HepG2 (cell line): ENCODE results near the gene CAPN2. TPM values are rescaled to one million over a fixed set of nuclear protein-coding genes. Genes with fewer than 3 reads are reported as not detected.

ENCODE experiments used
- ATAC-seq: fragments of 200-7000 bp; cut with Tn5 transposase; 3 replicates; pipeline ENCODE4 v1.9.1; 2020; ENCODE audit warnings: mild to moderate bottlenecking, moderate library complexity
- BruUV-seq: library from RNA; stranded (reverse); fragments of 400-500 nt; replicated peaks from 2 replicates; lab custom pipeline; 2021; lab: Mats Ljungman, UMichigan
- CTCF ChIA-PET: fragments of 300-600 bp; formaldehyde crosslinking; extraction: SDS; loops from one replicate; lab custom pipeline; 2021; ENCODE audit warnings: low total read pairs, inconsistent platforms, low intra/inter-chr PET ratio; lab: Yijun Ruan, JAX
- POLR2A ChIA-PET: fragments of 350-600 bp; sonication (Branson Sonifier 250); formaldehyde crosslinking; loops from one replicate; lab custom pipeline; 2020; ENCODE audit warnings: antibody characterized with exemption, inconsistent platforms; lab: Yijun Ruan, JAX
- DNase-seq: peaks from one replicate; pipeline ENCODE4 v3.0.0-alpha.2; 2015; ENCODE audit warnings: low spot score
- FAIRE-seq: peaks from 3 replicates; lab custom pipeline; 2011; peaks lifted over from hg19 to GRCh38; lab: Jason Lieb, UNC
- H2AFZ ChIP-seq: one replicate; pipeline ENCODE4 v1.6.1; 2011; ENCODE audit warnings: low read length, inconsistent platforms
- H3K27ac ChIP-seq: fragments of 300-600 bp; 3 replicates; pipeline ENCODE4 v1.8.0; 2011; ENCODE audit warnings: mixed run types, mild to moderate bottlenecking, mixed read lengths, low read length, inconsistent platforms; ENCODE audit not compliant: insufficient read depth; ENCODE audit errors: extremely low read length
- H3K27me3 ChIP-seq, 2 experiments: fragments of 200-600 bp in 1 of 2; 2 replicates in 1 of 2; 3 replicates in 1 of 2; pipeline versions ENCODE4 v1.6.0 to v1.8.0; 2011; ENCODE audit warnings: low read length in 2 of 2, mild to moderate bottlenecking in 2 of 2, moderate library complexity in 2 of 2, inconsistent platforms in 1 of 2; ENCODE audit not compliant: insufficient read depth in 2 of 2, control insufficient read depth in 1 of 2
- H3K36me3 ChIP-seq, 2 experiments: fragments of 200-600 bp in 1 of 2; replicated peaks in 1 of 2; 2 replicates in 1 of 2; 3 replicates in 1 of 2; pipeline versions ENCODE4 v1.5.1 to v1.8.0; 2011; ENCODE audit warnings: low read length in 2 of 2, inconsistent platforms in 1 of 2; ENCODE audit not compliant: insufficient read depth in 2 of 2, control insufficient read depth in 1 of 2
- H3K4me1 ChIP-seq: 2 replicates; pipeline ENCODE4 v1.5.1; 2012; ENCODE audit warnings: low read length, inconsistent platforms; ENCODE audit not compliant: insufficient read depth
- H3K4me2 ChIP-seq: 2 replicates; pipeline ENCODE4 v1.6.0; 2011; ENCODE audit warnings: low read depth, low read length, inconsistent platforms
- H3K4me3 ChIP-seq, 3 experiments: fragments of 200-600 bp in 1 of 3; sonication (generic), shearing (Covaris generic) in 1 of 3; replicated peaks in 1 of 3; 2 replicates each; pipeline ENCODE4 v1.5.1; 2011 to 2016; ENCODE audit warnings: low read length in 3 of 3, inconsistent platforms in 2 of 3, low read depth in 2 of 3, mild to moderate bottlenecking in 2 of 3, control low read depth in 1 of 3, mixed read lengths in 1 of 3; ENCODE audit not compliant: insufficient read depth in 1 of 3
- H3K79me2 ChIP-seq: one replicate; pipeline ENCODE4 v1.6.1; 2011; ENCODE audit warnings: low read length, inconsistent platforms; ENCODE audit not compliant: insufficient read depth
- H3K9ac ChIP-seq: 2 replicates; pipeline ENCODE4 v1.6.0; 2011; ENCODE audit warnings: mild to moderate bottlenecking, low read depth, low read length, inconsistent platforms; ENCODE audit not compliant: insufficient read depth
- H3K9me3 ChIP-seq: 2 replicates; pipeline ENCODE4 v1.5.1; 2012; ENCODE audit warnings: mild to moderate bottlenecking, low read length
- H4K20me1 ChIP-seq: 2 replicates; pipeline ENCODE4 v1.6.0; 2011; ENCODE audit warnings: inconsistent platforms, mild to moderate bottlenecking, low read length, moderate library complexity; ENCODE audit not compliant: insufficient read depth
- ARID2 ChIP-seq: sonication (generic); formaldehyde crosslinking; IDR thresholded peaks from 2 replicates; pipeline ENCODE4 v1.8.1; 2022; ENCODE audit warnings: mild to moderate bottlenecking, missing genetic modification reagents, borderline replicate concordance
- ERF ChIP-seq: IDR thresholded peaks from 2 replicates; pipeline ENCODE4 v1.6.1; 2018; ENCODE audit warnings: missing biosample characterization, missing genetic modification reagents
- HDAC6 ChIP-seq: fragments of 200-600 bp; sonication (generic); IDR thresholded peaks from 2 replicates; pipeline ENCODE4 v1.7.0; 2017; ENCODE audit warnings: mild to moderate bottlenecking, antibody characterized with exemption, low read length, low read depth
- HOXD1 ChIP-seq: sonication (generic); formaldehyde crosslinking; IDR thresholded peaks from 2 replicates; pipeline ENCODE4 v1.5.0; 2020; ENCODE audit warnings: missing genetic modification reagents
- NRL ChIP-seq: sonication (generic); formaldehyde crosslinking; IDR thresholded peaks from 2 replicates; pipeline ENCODE4 v1.5.0; 2020; ENCODE audit warnings: missing genetic modification reagents, mild to moderate bottlenecking, moderate library complexity, borderline replicate concordance
- SIX1 ChIP-seq: sonication (generic); formaldehyde crosslinking; IDR thresholded peaks from 2 replicates; pipeline ENCODE4 v1.4.0; 2020; ENCODE audit warnings: missing genetic modification reagents, borderline replicate concordance
- ZNF605 ChIP-seq: sonication (generic); formaldehyde crosslinking; IDR thresholded peaks from 2 replicates; pipeline ENCODE4 v1.8.0; 2022; ENCODE audit warnings: mild to moderate bottlenecking, missing genetic modification reagents
- ZNF660 ChIP-seq: sonication (generic); formaldehyde crosslinking; IDR thresholded peaks from 2 replicates; pipeline ENCODE4 v1.5.1; 2020; ENCODE audit warnings: mild to moderate bottlenecking, low read depth, missing genetic modification reagents, borderline replicate concordance
- ZNF777 ChIP-seq: sonication (generic); formaldehyde crosslinking; IDR thresholded peaks from 2 replicates; pipeline ENCODE4 v1.4.0; 2020; ENCODE audit warnings: missing genetic modification reagents
- WGBS: methylation state at CpG from one replicate; pipeline ENCODE4 v1.1.6; 2017; ENCODE audit warnings: low lambda C conversion rate; 5-methylcytosine and 5-hydroxymethylcytosine counted together
- in situ Hi-C: cut with HindIII; loops from 2 replicates; pipeline ENCODE4 v1.10.0; 2017; ENCODE audit warnings: low pct_unique_long_range_greater_than_20kb; ENCODE audit not compliant: extremely low pct_ligation_motif_present
- intact Hi-C: fragments of 100-400 bp; cut with micrococcal nuclease; formaldehyde crosslinking; loops from one replicate; pipeline ENCODE4 v1.10.0; 2022; ENCODE audit not compliant: unreplicated experiment
- polyA plus RNA-seq, 8 experiments: library from polyadenylated mRNA; depleted of rRNA in 3 of 8; stranded (reverse) in 7 of 8; unstranded in 1 of 8; fragments of >200 nt; fragmentation: Illumina TruSeq in 4 of 8; extraction: Trizol in 4 of 8; gene quantifications; 2 replicates each; pipeline versions ENCODE4 v1.2.1 to v1.2.3, GENCODE V29; 2011 to 2016; ENCODE audit warnings: low read depth in 4 of 8, missing spikeins in 1 of 8, mixed read lengths in 1 of 8; ENCODE audit not compliant: insufficient read depth in 1 of 8
- total RNA-seq, 5 experiments: library from RNA; depleted of rRNA; stranded (reverse); fragments of >200 nt; fragmentation: Illumina TruSeq; extraction: Trizol; gene quantifications; 2 replicates each; pipeline ENCODE4 v1.2.3, GENCODE V29; 2016; ENCODE audit warnings: low read depth in 1 of 5
- TF ChIP-seq, protein P1 (sequence below): sonication (generic); formaldehyde crosslinking; IDR thresholded peaks from 2 replicates; pipeline ENCODE4 v1.4.0; 2020; ENCODE audit warnings: missing genetic modification reagents
- TF ChIP-seq, protein P2 (sequence below): sonication (generic); formaldehyde crosslinking; IDR thresholded peaks from 2 replicates; pipeline ENCODE4 v1.5.0; 2020; ENCODE audit warnings: mild to moderate bottlenecking, missing genetic modification reagents
- TF ChIP-seq, protein P3 (sequence below): sonication (generic); formaldehyde crosslinking; IDR thresholded peaks from 2 replicates; pipeline ENCODE4 v1.5.1; 2020; ENCODE audit warnings: mild to moderate bottlenecking, missing genetic modification reagents, borderline replicate concordance

Gene CAPN2
- total and polyA plus RNA-seq, 2 of the 13 experiments (the other 11 are each of a cell fraction or from before 2014, with no cell fraction given): 6.2 to 7.4 TPM

DNA sequence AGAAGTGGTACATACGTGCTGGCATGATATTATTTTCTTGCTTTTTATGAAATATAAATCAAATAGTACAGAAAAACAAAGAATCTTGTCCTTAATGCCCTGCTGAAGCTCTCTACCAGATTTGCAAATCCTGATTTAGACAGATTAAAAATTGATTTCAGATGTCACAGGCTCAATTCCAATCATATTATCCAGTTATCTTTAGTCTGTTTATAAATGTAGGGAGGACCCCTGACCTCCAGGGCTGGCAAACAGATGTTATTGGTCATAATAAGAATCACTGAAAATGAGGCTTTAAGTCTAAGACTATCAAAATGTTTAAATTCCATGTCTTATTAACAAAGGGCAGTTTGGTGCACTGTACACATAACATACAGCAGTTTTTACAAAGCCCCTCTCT is 71.3 kb downstream of the CAPN2 start:
- H4K20me1 ChIP-seq: no peaks in the 10 kb centered on the region
- H2AFZ ChIP-seq: no peak overlapping the region
- FAIRE-seq (no peak), DNase-seq (no peak), ATAC-seq (no peak)
- H3K79me2 ChIP-seq: no peaks in the 10 kb centered on the region
- H3K27ac ChIP-seq: no peak overlapping the region
- POLR2A ChIA-PET: no interaction called here
- TF ChIP-seq ZNF605 (no peak), NRL (CRISPR knock-in tag) (no peak), ZNF777 (no peak), HOXD1 (CRISPR knock-in tag) (no peak)
- H3K9ac ChIP-seq: no peak overlapping the region
- H3K4me3 ChIP-seq: no peak overlapping the region
- in situ Hi-C loops: no loop called here
- CTCF ChIA-PET: no interaction called here
- WGBS: 100% methylated on average over 1 of the region's 1 CpG
- intact Hi-C loops: no loop called here
- no TSS peak for BruUV-seq
- peaks cover 2 to 40% of the 10 kb centered on the region in 2 experiments; a peak in 3 of 5 replicates for H3K36me3 ChIP-seq
- no peak overlapping the region for H3K4me2 ChIP-seq
- H3K4me1 ChIP-seq: peaks cover 8% of the 10 kb centered on the region
- H3K27me3 ChIP-seq: no peaks in the 10 kb centered on the region
- H3K9me3 ChIP-seq: no peaks in the 10 kb centered on the region

DNA sequence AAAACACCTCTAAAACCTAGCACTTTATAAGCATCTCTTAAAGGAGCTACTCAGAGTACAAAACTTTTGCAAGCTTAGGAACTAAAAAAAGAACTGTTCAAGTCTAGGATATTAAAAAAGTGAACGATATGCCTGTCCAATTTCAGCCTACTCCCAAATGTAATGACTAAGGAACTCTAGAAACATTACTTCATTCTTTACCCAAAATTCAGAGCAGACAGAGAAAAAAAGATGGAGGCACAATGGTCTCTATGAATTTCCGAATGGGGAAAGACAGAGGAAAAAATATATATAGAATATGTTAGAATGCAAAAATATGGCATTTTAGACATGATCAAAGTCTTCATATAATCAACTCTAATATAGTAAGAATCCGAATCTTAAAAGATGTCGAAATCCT is 72.2 kb downstream of the CAPN2 start:
- Histone ChIP-seq H3K4me1 (peaks cover 8% of the 10 kb centered on the region), H3K9ac (no peak overlapping the region), H3K9me3 (no peaks in the 10 kb centered on the region), H3K4me3 (no peak overlapping the region), H3K4me2 (no peak overlapping the region), H4K20me1 (no peaks in the 10 kb centered on the region), H3K36me3 (peaks cover 2 to 35% of the 10 kb centered on the region in 2 experiments; a peak in 3 of 5 replicates), H3K27me3 (no peaks in the 10 kb centered on the region), H2AFZ (no peak overlapping the region), H3K79me2 (no peaks in the 10 kb centered on the region), H3K27ac (no peak overlapping the region)
- 97% methylated on average over 4 of the region's 4 CpGs for WGBS
- FAIRE-seq: no peak
- CTCF ChIA-PET: no interaction called here
- no peak for ATAC-seq
- POLR2A ChIA-PET: no interaction called here
- DNase-seq: no peak
- in situ Hi-C loops: no loop called here
- intact Hi-C loops: no loop called here
- BruUV-seq: no TSS peak
- TF ChIP-seq, protein P1, sequence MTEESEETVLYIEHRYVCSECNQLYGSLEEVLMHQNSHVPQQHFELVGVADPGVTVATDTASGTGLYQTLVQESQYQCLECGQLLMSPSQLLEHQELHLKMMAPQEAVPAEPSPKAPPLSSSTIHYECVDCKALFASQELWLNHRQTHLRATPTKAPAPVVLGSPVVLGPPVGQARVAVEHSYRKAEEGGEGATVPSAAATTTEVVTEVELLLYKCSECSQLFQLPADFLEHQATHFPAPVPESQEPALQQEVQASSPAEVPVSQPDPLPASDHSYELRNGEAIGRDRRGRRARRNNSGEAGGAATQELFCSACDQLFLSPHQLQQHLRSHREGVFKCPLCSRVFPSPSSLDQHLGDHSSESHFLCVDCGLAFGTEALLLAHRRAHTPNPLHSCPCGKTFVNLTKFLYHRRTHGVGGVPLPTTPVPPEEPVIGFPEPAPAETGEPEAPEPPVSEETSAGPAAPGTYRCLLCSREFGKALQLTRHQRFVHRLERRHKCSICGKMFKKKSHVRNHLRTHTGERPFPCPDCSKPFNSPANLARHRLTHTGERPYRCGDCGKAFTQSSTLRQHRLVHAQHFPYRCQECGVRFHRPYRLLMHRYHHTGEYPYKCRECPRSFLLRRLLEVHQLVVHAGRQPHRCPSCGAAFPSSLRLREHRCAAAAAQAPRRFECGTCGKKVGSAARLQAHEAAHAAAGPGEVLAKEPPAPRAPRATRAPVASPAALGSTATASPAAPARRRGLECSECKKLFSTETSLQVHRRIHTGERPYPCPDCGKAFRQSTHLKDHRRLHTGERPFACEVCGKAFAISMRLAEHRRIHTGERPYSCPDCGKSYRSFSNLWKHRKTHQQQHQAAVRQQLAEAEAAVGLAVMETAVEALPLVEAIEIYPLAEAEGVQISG: no peak
- TF ChIP-seq ARID2 (no peak), SIX1 (no peak), ZNF660 (CRISPR knock-in tag) (no peak), ERF (CRISPR knock-in tag) (no peak), HDAC6 (no peak)
- TF ChIP-seq, protein P2, sequence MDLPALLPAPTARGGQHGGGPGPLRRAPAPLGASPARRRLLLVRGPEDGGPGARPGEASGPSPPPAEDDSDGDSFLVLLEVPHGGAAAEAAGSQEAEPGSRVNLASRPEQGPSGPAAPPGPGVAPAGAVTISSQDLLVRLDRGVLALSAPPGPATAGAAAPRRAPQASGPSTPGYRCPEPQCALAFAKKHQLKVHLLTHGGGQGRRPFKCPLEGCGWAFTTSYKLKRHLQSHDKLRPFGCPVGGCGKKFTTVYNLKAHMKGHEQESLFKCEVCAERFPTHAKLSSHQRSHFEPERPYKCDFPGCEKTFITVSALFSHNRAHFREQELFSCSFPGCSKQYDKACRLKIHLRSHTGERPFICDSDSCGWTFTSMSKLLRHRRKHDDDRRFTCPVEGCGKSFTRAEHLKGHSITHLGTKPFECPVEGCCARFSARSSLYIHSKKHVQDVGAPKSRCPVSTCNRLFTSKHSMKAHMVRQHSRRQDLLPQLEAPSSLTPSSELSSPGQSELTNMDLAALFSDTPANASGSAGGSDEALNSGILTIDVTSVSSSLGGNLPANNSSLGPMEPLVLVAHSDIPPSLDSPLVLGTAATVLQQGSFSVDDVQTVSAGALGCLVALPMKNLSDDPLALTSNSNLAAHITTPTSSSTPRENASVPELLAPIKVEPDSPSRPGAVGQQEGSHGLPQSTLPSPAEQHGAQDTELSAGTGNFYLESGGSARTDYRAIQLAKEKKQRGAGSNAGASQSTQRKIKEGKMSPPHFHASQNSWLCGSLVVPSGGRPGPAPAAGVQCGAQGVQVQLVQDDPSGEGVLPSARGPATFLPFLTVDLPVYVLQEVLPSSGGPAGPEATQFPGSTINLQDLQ (CRISPR knock-in tag): no peak
- TF ChIP-seq, protein P3, sequence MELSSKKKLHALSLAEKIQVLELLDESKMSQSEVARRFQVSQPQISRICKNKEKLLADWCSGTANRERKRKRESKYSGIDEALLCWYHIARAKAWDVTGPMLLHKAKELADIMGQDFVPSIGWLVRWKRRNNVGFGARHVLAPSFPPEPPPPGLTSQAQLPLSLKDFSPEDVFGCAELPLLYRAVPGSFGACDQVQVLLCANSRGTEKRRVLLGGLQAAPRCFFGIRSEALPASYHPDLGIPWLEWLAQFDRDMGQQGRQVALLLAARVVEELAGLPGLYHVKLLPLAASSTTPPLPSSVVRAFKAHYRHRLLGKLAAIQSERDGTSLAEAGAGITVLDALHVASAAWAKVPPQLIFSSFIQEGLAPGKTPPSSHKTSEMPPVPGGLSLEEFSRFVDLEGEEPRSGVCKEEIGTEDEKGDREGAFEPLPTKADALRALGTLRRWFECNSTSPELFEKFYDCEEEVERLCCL: no peak
